GM13977 (cell line): ENCODE measurements around the gene NTN1.

Source experiments
- DNase-seq: peaks from one replicate; pipeline ENCODE4 v3.0.0; 2012; ENCODE audit warnings: low spot score
- in situ Hi-C: fragments of 300-500 bp; cut with MboI; formaldehyde crosslinking; loops from one replicate; pipeline ENCODE4 v1.12.0; 2022; ENCODE audit warnings: low sequenced_read_pairs, low pct_unique_long_range_greater_than_20kb, mixed read lengths, inconsistent platforms; ENCODE audit not compliant: unreplicated experiment
- TF ChIP-seq, protein P1 (sequence below): IDR thresholded peaks from 2 replicates; pipeline ENCODE4 v1.5.1; 2012; ENCODE audit warnings: mild to moderate bottlenecking, control low read depth; ENCODE audit not compliant: insufficient read depth; ENCODE audit errors: extremely low read depth, missing control alignments

Gene NTN1

DNA sequence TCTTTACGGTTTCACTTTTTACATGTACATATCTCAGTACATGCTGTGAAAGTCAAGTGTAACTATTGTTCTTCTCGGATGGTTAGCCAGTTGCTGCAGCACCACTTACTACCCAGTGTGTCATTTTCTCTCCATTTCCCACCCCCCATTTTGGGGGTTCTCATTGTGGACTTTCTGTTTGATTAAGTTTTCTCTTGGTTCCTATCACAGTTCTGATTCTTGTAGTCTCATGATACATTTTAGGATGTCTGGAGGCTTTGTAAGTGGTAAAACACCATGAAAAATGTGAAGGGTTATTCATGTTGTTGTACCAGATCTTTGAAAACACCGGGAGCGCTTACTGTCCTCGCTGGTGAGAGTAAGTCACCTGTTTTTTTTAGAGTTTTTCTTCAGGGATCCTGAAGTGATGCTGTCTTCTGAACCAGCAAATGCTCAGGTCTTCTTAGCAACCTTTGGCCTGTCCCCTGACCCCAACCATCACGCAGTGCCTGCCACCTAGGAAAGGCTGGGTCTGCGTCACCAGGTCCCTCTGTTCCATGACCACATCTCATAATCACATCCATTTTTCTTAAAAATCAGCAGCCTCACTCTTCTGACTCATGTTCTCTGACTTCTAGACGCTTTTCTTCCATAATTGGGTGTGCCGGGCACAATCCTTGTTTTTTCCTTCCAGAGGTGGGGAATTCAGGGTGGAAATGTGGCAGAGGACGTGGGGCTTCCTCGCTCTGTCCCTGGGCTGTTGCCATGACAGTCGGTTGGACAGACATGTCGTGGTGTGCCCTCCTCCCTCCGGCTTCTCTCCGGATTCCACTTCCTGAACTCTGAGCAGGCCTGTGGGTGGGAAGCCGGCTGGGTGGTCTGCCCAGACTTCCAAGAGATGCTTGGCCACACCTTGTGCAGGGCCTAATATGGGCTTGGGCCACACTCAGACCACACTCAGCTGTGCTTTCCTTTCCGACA is 102.6 kb downstream of the NTN1 start:
- in situ Hi-C loops, result no loop called here
- TF ChIP-seq, protein P1, sequence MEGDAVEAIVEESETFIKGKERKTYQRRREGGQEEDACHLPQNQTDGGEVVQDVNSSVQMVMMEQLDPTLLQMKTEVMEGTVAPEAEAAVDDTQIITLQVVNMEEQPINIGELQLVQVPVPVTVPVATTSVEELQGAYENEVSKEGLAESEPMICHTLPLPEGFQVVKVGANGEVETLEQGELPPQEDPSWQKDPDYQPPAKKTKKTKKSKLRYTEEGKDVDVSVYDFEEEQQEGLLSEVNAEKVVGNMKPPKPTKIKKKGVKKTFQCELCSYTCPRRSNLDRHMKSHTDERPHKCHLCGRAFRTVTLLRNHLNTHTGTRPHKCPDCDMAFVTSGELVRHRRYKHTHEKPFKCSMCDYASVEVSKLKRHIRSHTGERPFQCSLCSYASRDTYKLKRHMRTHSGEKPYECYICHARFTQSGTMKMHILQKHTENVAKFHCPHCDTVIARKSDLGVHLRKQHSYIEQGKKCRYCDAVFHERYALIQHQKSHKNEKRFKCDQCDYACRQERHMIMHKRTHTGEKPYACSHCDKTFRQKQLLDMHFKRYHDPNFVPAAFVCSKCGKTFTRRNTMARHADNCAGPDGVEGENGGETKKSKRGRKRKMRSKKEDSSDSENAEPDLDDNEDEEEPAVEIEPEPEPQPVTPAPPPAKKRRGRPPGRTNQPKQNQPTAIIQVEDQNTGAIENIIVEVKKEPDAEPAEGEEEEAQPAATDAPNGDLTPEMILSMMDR, result no peak
- no peak for DNase-seq

DNA sequence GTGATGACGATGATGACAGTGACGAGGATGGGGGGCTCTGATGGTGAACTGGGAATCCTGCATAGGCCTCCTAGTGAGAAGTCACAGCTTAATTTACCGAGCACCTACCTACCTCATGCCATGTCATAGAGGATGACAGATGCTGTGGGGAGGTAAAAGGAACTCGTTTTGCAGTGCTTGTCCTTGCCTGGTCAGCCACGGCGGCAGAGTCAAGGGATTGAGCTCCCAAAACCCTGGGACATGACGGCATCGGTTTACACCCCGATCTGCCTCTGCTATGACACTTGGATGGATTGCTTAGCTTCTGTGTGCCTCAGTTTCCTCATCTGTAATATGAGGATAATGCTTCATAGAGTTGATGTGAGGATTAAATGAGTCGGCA is 103.2 kb downstream of the NTN1 start:
- TF ChIP-seq, protein P1, result no peak
- no peak for DNase-seq
- in situ Hi-C loops, result no loop called here

DNA sequence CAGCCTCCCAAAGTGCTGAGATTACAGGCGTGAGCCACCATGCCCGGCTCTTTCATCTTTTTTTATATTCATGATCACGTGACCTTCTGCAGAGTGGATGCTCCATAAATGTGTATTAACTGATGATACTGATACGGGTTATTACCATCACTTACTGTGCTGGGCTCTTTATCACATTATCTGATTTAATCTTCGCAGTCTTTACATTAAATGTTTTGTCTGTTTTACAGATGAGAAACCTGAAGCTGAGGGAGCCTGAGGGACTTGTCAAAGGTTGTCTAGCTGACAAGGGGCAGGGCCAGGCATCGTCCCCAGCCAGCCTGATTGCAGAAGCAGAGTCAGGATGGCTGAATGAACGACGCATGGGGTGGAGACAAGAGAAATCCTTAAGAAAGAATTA is 104.4 kb downstream of the NTN1 start:
- DNase-seq, result no peak
- TF ChIP-seq, protein P1, result no peak
- in situ Hi-C loops, result no loop called here

DNA sequence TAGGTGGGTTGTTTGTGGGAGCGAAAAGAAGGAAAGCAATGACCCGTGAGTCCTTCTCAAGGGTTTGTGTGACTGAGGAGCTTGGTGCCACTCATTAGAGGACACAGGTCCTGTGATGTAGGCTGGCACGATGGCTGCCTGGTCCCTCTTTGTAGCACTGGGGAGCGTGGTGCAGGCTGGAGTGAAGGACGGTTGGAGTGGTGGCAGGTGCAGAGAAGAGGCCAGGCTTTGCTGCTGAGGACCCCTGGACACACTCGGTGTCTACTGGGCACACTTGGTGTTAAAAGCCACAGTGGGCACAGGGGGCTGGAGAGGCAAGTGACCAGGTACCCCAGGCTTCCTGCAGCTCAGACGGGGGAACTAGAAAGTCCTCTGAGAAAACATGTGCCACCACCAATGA is 106.0 kb downstream of the NTN1 start:
- DNase-seq, result no peak
- TF ChIP-seq, protein P1, result no peak
- in situ Hi-C loops, result no loop called here

DNA sequence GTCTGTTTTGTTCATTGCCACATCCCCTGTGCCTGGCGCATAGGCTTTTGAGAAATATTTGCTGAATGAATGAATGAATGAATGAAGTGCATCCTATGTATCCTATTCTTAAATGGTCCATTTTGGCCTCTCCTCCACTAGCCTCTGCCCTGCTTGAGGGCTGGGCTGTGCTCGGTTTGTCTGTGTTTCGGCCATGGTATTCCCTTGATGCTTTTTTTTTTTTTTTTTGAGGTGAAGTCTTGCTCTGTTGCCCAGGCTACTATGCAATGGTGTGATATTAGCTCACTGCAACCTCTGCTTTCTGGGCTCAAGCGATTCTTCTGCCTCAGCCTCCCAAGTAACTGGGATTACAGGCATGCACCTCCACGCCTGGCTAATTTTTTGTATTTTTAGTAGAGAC is 110.1 kb downstream of the NTN1 start:
- in situ Hi-C loops, result no loop called here
- TF ChIP-seq, protein P1, result no peak
- no peak for DNase-seq

DNA sequence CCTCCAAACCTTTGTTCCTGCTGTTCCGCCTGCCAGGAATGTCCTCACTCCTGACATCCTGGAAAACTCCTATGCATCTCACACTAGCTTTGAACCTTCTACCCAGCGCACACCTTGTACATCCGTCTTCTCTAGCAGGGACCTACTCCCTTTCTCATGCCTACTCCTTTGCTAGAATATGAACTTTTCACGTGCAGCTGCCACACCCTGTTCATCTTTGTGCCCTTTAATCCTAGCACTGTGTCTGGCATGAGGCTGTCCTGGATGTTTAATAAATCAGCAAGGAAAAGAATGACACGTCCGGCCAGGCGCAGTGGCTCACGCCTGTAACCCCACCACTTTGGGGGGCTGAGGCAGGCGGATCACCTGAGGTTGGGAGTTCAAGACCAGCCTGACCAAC is 111.0 kb downstream of the NTN1 start:
- in situ Hi-C loops, result no loop called here
- TF ChIP-seq, protein P1, result no peak
- no peak for DNase-seq
